ENCODE data around the gene RFC1. TPM values are rescaled to one million over a fixed set of nuclear protein-coding genes. Genes with fewer than 3 reads are reported as not detected.

The RFC1 gene
- total RNA-seq, 1 experiment from 2014 or later, result 56.8 TPM

GRCh38 chr4:39302901-39303300, 63.3 kb downstream of the RFC1 start:
- H2BK15ac ChIP-seq (ENCODE audit: low read depth, low read length), result no peak overlapping the region
- H3K27ac Mint-ChIP-seq, result no peak overlapping the region
- no peak overlapping the region for H4K91ac ChIP-seq (ENCODE audit: insufficient read length, low read depth, low read length)
- no peak overlapping the region for H3K27ac ChIP-seq (ENCODE audit: insufficient read length, low read depth, low read length)
- no CpG with 5 or more reads among the region's 1 CpG for WGBS (ENCODE audit: extremely low coverage, insufficient read length, low lambda C conversion rate)
- H4K8ac ChIP-seq (replicated peaks; ENCODE audit: insufficient read length, low read depth, low read length), result no peak overlapping the region
- no peak overlapping the region for H2AK5ac ChIP-seq (ENCODE audit: insufficient read length, low read length)
- H3K4me1 Mint-ChIP-seq, result no peaks in the 10 kb centered on the region
- H3K9ac ChIP-seq (ENCODE audit: extremely low read depth, insufficient read length, low read length), result no peak overlapping the region
- H3K27me3 ChIP-seq (ENCODE audit: insufficient read depth, low read length), result no peaks in the 10 kb centered on the region
- no peaks in the 10 kb centered on the region for H3K79me1 ChIP-seq (ENCODE audit: insufficient read depth, low read depth, low read length, poor library complexity, severe bottlenecking)
- no peak overlapping the region for H2BK12ac ChIP-seq (ENCODE audit: insufficient read length, low read depth, low read length)
- no peak for TF ChIP-seq CTCF (conservative IDR thresholded peaks at IDR 0.05)
- no peak overlapping the region for H3K56ac ChIP-seq (ENCODE audit: insufficient read length, low read depth, low read length)
- H3K14ac ChIP-seq (ENCODE audit: insufficient read depth, low read length), result no peak overlapping the region
- H3K4me3 Mint-ChIP-seq, result no peak overlapping the region
- H3K23me2 ChIP-seq (ENCODE audit: insufficient read length, low read depth, low read length, poor library complexity, severe bottlenecking), result no peaks in the 10 kb centered on the region
- H4K5ac ChIP-seq (ENCODE audit: insufficient read length, low read depth, low read length), result no peak overlapping the region
- peaks cover 40 to 73% (median 70%) of the 10 kb centered on the region in 3 experiments; a peak in 6 of 7 replicates for H3K36me3 Mint-ChIP-seq (ENCODE audit: insufficient read depth in 1 of 3, low read depth in 3 of 3)
- no peaks in the 10 kb centered on the region for H3K4me1 ChIP-seq (ENCODE audit: insufficient read depth, low read length)
- H3K79me2 ChIP-seq (ENCODE audit: insufficient read depth, low read length), result no peaks in the 10 kb centered on the region
- H4K20me1 ChIP-seq (ENCODE audit: control insufficient read depth, insufficient read depth, insufficient read length), result no peaks in the 10 kb centered on the region
- H2BK120ac ChIP-seq (ENCODE audit: low read depth, low read length, poor library complexity, severe bottlenecking), result no peak overlapping the region
- no peak overlapping the region for H3K4me2 ChIP-seq (ENCODE audit: insufficient read depth, insufficient read length, low read length)
- H2BK5ac ChIP-seq (ENCODE audit: insufficient read length, low read length), result no peak overlapping the region
- no peak overlapping the region for H3K23ac ChIP-seq (ENCODE audit: insufficient read length, low read depth, low read length)
- no peaks in the 10 kb centered on the region for H3K9me3 Mint-ChIP-seq
- DNase-seq, result no peak
- no peak overlapping the region for H2AFZ ChIP-seq (ENCODE audit: low read length)
- H3K9me3 ChIP-seq (ENCODE audit: control insufficient read depth, low read depth, low read length), result no peaks in the 10 kb centered on the region
- no peak overlapping the region for H3K4ac ChIP-seq (ENCODE audit: low read depth, low read length)
- no peak overlapping the region for H2BK20ac ChIP-seq (ENCODE audit: low read depth, low read length, poor library complexity, severe bottlenecking)
- no peak overlapping the region for H3T11ph ChIP-seq (ENCODE audit: low read length)
- no peak overlapping the region for H3K18ac ChIP-seq (ENCODE audit: insufficient read length, low read depth, low read length)
- H3K27me3 Mint-ChIP-seq (ENCODE audit: low read depth), result no peaks in the 10 kb centered on the region
